Measurements from ENCODE around the gene NUMA1.

Gene NUMA1

GRCh38 chr11:71987521-71987920 lies 92.8 kb downstream of the NUMA1 start:
- in situ Hi-C loops (cut with MboI; ENCODE audit: low sequenced_read_pairs) = no loop called here

- in situ Hi-C loops (cut with MboI; ENCODE audit: low sequenced_read_pairs) = no loop called here
Observed at GRCh38 chr11:71986131-71986530, 94.2 kb downstream of the NUMA1 start.

- in situ Hi-C loops (cut with MboI; ENCODE audit: low sequenced_read_pairs) = no loop called here
Observed at GRCh38 chr11:71979602-71980001, 100.7 kb downstream of the NUMA1 start.

GRCh38 chr11:71979094-71979493 lies 101.2 kb downstream of the NUMA1 start:
- in situ Hi-C loops (cut with MboI; ENCODE audit: low sequenced_read_pairs) = no loop called here

GRCh38 chr11:71977743-71978418 lies 102.5 kb downstream of the NUMA1 start:
- in situ Hi-C loops (cut with MboI; ENCODE audit: low sequenced_read_pairs) = no loop called here

- in situ Hi-C loops (cut with MboI; ENCODE audit: low sequenced_read_pairs) = no loop called here
Observed at GRCh38 chr11:71977090-71977489, 103.3 kb downstream of the NUMA1 start.

- in situ Hi-C loops (cut with MboI; ENCODE audit: low sequenced_read_pairs) = no loop called here
Observed at GRCh38 chr11:71976551-71976950, 103.8 kb downstream of the NUMA1 start.

GRCh38 chr11:71971680-71972079 lies 108.7 kb downstream of the NUMA1 start:
- in situ Hi-C loops (cut with MboI; ENCODE audit: low sequenced_read_pairs) = no loop called here

GRCh38 chr11:71964641-71965040 lies 115.7 kb downstream of the NUMA1 start:
- in situ Hi-C loops (cut with MboI; ENCODE audit: low sequenced_read_pairs) = no loop called here

- in situ Hi-C loops (cut with MboI; ENCODE audit: low sequenced_read_pairs) = no loop called here
Observed at GRCh38 chr11:71963468-71963867, 116.9 kb downstream of the NUMA1 start.

GRCh38 chr11:71962428-71963038 lies 117.8 kb downstream of the NUMA1 start:
- in situ Hi-C loops (cut with MboI; ENCODE audit: low sequenced_read_pairs) = no loop called here

GRCh38 chr11:71955898-71956456 lies 124.4 kb downstream of the NUMA1 start:
- in situ Hi-C loops (cut with MboI; ENCODE audit: low sequenced_read_pairs) = no loop called here

All from HL-60/S4 treated with phorbol 12-myristate 13-acetate at 8.2 ng/mL for 4 days and 3 days (cell line).